ENCODE measurements around the gene SPNS2. TPM values are rescaled to one million over a fixed set of nuclear protein-coding genes. Genes with fewer than 3 reads are reported as not detected.

SPNS2 gene
- total RNA-seq, 2 donors from 2014 or later = 9.1 to 23.9 TPM

DNA sequence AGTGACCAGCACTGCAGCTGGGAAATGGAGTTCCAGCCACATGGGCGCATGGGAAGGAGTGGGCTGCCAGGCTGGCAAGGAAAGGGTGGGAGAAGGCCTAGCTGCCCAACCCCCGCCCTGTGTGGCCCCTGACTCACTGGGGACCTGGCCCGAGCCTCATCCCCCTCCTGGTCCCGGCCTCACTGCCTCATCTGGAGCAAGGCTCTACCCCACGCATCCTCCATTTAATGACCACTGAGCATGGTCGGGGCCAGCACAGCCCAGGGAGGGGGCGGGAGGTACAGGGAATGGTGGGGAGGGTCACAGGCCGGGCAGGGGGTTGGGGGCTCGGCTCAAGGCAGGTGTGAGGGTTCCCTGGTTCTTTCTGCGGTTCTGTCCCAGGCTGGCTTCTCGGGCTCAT is 16.1 kb downstream of the SPNS2 start:
- ATAC-seq (ENCODE audit: insufficient number of reproducible peaks, low FRiP score, low read depth) (no peak), DNase-seq (ENCODE audit: low spot score) (no peak)
- Histone ChIP-seq H3K4me3 (no peak overlapping the region), H3K4me1 (ENCODE audit: control insufficient read depth in 1 of 2, low read depth in 2 of 2) (peaks cover under 1 to 20% of the 10 kb centered on the region in 2 donors), H3K36me3 (no peaks in the 10 kb centered on the region), H3K27ac (no peak overlapping the region), H3K27me3 (replicated peaks; ENCODE audit: insufficient read depth) (no peaks in the 10 kb centered on the region), H3K9me3 (no peaks in the 10 kb centered on the region)
- no peak for TF ChIP-seq CTCF (IDR thresholded peaks at IDR 0.05)

DNA sequence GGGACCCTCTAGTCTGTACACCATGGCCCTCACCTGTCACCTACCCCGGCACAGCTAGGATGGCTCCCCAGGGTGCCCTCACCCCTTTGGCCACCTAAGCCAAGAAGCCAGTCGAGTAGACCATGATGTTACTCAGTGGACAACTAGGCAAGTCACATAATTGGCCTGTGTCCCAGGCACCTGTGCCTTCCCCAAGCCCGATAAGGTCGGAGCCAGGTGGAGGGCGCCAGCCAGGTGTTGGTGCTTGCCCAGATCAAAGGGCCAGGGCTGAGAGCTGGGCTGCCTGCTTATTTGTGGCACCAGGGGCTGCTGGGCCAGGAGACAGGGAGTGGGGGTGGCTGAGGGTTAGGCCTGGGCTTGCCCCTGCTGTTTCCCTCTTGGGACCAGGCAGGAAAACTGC is 16.8 kb downstream of the SPNS2 start:
- no peak for TF ChIP-seq CTCF (IDR thresholded peaks at IDR 0.05)
- DNase-seq (ENCODE audit: low spot score) = no peak

DNA sequence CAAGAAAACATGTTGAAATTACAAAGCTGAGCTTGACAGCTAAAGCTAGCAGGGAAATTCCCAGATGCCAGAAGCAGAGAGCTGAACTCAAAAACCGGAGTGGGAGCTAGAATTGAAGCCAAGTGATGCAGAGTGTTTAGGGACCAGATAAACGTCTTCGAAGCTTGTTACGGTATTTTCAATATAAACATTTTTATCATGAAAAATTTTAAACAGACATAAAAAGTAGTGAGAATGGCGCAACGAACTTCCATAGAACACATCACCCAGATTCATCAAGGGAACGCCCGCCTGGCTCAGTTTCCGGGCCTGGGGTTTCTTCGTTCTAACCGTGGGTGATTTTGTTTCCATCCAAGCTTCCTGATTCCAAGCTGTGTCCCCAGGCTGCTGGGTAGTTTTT is 18.1 kb downstream of the SPNS2 start:
- Histone ChIP-seq H3K27me3 (replicated peaks; ENCODE audit: insufficient read depth) (no peaks in the 10 kb centered on the region), H3K4me1 (ENCODE audit: control insufficient read depth in 1 of 2, low read depth in 2 of 2) (peaks cover 0 to 23% of the 10 kb centered on the region in 2 donors), H3K9me3 (no peaks in the 10 kb centered on the region), H3K4me3 (no peak overlapping the region), H3K27ac (no peak overlapping the region), H3K36me3 (no peaks in the 10 kb centered on the region)
- DNase-seq (ENCODE audit: low spot score) = no peak
- no peak for ATAC-seq (ENCODE audit: insufficient number of reproducible peaks, low FRiP score, low read depth)
- no peak for TF ChIP-seq CTCF (IDR thresholded peaks at IDR 0.05)

More for the DNA sequence above, 16.8 kb downstream of the SPNS2 start:
- H3K4me1 ChIP-seq (ENCODE audit: control insufficient read depth in 1 of 2, low read depth in 2 of 2) = peaks cover 0 to 15% of the 10 kb centered on the region in 2 donors
- H3K27ac ChIP-seq = no peak overlapping the region
- H3K9me3 ChIP-seq = no peaks in the 10 kb centered on the region
- H3K36me3 ChIP-seq = no peaks in the 10 kb centered on the region
- no peak for ATAC-seq (ENCODE audit: insufficient number of reproducible peaks, low FRiP score, low read depth)
- no peak overlapping the region for H3K4me3 ChIP-seq
- H3K27me3 ChIP-seq (replicated peaks; ENCODE audit: insufficient read depth) = no peaks in the 10 kb centered on the region

- Histone ChIP-seq H3K4me1 (ENCODE audit: control insufficient read depth in 1 of 2, low read depth in 2 of 2) (peaks cover 0 to 16% of the 10 kb centered on the region in 2 donors), H3K36me3 (no peaks in the 10 kb centered on the region), H3K27ac (no peak overlapping the region), H3K27me3 (replicated peaks; ENCODE audit: insufficient read depth) (no peaks in the 10 kb centered on the region), H3K4me3 (no peak overlapping the region), H3K9me3 (no peaks in the 10 kb centered on the region)
- ATAC-seq (ENCODE audit: insufficient number of reproducible peaks, low FRiP score, low read depth) (no peak), DNase-seq (ENCODE audit: low spot score) (no peak)
- no peak for TF ChIP-seq CTCF (IDR thresholded peaks at IDR 0.05)
Observed at GRCh38 chr17:4518901-4519300, 20.2 kb downstream of the SPNS2 start.

DNA sequence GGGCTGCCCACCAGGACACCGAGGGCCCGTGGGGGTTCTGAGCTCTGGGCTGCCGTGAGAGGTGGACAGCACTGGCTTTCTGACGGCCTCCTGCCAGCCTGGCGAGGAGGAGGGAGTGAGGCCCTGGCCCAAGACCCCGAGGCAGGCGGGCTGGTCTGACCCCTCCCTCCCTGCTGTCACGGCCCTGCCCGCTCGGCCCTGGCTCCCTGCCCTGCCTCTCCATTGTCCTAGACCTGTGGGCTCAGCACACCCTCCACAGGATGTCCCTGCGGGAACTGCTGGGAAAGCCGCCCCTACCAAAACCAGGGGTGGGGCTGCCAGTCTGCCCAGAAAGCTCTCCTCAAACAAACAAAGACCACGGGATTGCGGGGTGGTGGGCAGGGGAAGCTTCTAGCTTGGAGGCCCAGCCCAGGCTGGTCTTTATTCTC is 20.7 kb downstream of the SPNS2 start:
- ATAC-seq (ENCODE audit: insufficient number of reproducible peaks, low FRiP score, low read depth) (no peak), DNase-seq (ENCODE audit: low spot score) (no peak)
- no peak for TF ChIP-seq CTCF (IDR thresholded peaks at IDR 0.05)
- H3K27ac ChIP-seq = no peak overlapping the region
- no peak overlapping the region for H3K4me3 ChIP-seq
- no peaks in the 10 kb centered on the region for H3K36me3 ChIP-seq
- peaks cover 0 to 11% of the 10 kb centered on the region in 2 donors for H3K4me1 ChIP-seq (ENCODE audit: control insufficient read depth in 1 of 2, low read depth in 2 of 2)
- H3K27me3 ChIP-seq (replicated peaks; ENCODE audit: insufficient read depth) = no peaks in the 10 kb centered on the region
- H3K9me3 ChIP-seq = no peaks in the 10 kb centered on the region

Measured in thoracic aorta (tissue), 2 donors.